GM21528 (cell line): ENCODE measurements around the gene SCYGR4.
"Not testable (repeated sequence)": the region's sequence is repeated elsewhere in the genome, so short reads cannot be mapped to it uniquely, and the experiment has no call there.

ENCODE experiments used
- ATAC-seq: cut with Tn5 transposase; IDR thresholded peaks from one replicate; pipeline ENCODE4 v1.9.1; 2021; ENCODE audit warnings: mild to moderate bottlenecking, moderate library complexity; ENCODE audit not compliant: unreplicated experiment, low FRiP score

The SCYGR4 gene

GRCh38 chr2:227665189-227665940 lies 48.1 kb downstream of the SCYGR4 start:
- no peak for ATAC-seq

- not testable (repeated sequence) for ATAC-seq
Observed at GRCh38 chr2:227666631-227667170, 49.4 kb downstream of the SCYGR4 start, which contains the start of gene SCYGR5. TSS of gene SCYGR5 (plus strand) at chr2:227666804. CDS start at chr2:227666804, 0 bp downstream.
